HG02588 (cell line): Measurements from ENCODE around the gene ZNF175.
A peak's percentile ranks its signal among the peaks of the same experiment; 100 is the strongest.

Experiments used
- ATAC-seq: cut with Tn5 transposase; IDR thresholded peaks from one replicate; pipeline ENCODE4 v1.9.1; 2021; ENCODE audit warnings: mild to moderate bottlenecking, moderate library complexity; ENCODE audit not compliant: unreplicated experiment

The ZNF175 gene

GRCh38 chr19:51587264-51588191 lies 16.4 kb downstream of the ZNF175 start:
- ATAC-seq: no peak

- no peak for ATAC-seq
Measured at GRCh38 chr19:51589511-51589910, 18.4 kb downstream of the ZNF175 start.

- ATAC-seq: no peak
Measured at GRCh38 chr19:51590441-51590840, 19.4 kb downstream of the ZNF175 start.

- no peak for ATAC-seq
Measured at GRCh38 chr19:51592521-51592920, 21.4 kb downstream of the ZNF175 start.

GRCh38 chr19:51593138-51593890 lies 22.2 kb downstream of the ZNF175 start:
- ATAC-seq: no peak

- ATAC-seq: peak; percentile 96
Measured at GRCh38 chr19:51593969-51594773, 23.1 kb downstream of the ZNF175 start.

GRCh38 chr19:51594774-51595109 lies 23.7 kb downstream of the ZNF175 start:
- no peak for ATAC-seq

GRCh38 chr19:51595190-51596175 lies 24.4 kb downstream of the ZNF175 start:
- no peak for ATAC-seq

- no peak for ATAC-seq
Measured at GRCh38 chr19:51598159-51598915, 27.3 kb downstream of the ZNF175 start.

- ATAC-seq: no peak
Measured at GRCh38 chr19:51599084-51599483, 28.0 kb downstream of the ZNF175 start.

GRCh38 chr19:51600940-51601580 lies 30.0 kb downstream of the ZNF175 start:
- no peak for ATAC-seq

GRCh38 chr19:51602189-51602854 lies 31.2 kb downstream of the ZNF175 start:
- ATAC-seq: no peak

- ATAC-seq: peak; percentile 93
Measured at GRCh38 chr19:51607077-51607476, 36.0 kb downstream of the ZNF175 start.

GRCh38 chr19:51607920-51608562 lies 37.0 kb downstream of the ZNF175 start:
- ATAC-seq: no peak

GRCh38 chr19:51610576-51610975 lies 39.5 kb downstream of the ZNF175 start:
- no peak for ATAC-seq

- ATAC-seq: no peak
Measured at GRCh38 chr19:51614789-51615188, 43.7 kb downstream of the ZNF175 start.

- ATAC-seq: no peak
Measured at GRCh38 chr19:51615991-51616390, 44.9 kb downstream of the ZNF175 start.

GRCh38 chr19:51621178-51621577 lies 50.1 kb downstream of the ZNF175 start:
- ATAC-seq: no peak
